Skin of body (tissue), 2 donors: ENCODE data around the gene CASP8. TPM values are rescaled to one million over a fixed set of nuclear protein-coding genes. Genes with fewer than 3 reads are reported as not detected.
"Not testable (repeated sequence)": the region's sequence is repeated elsewhere in the genome, so short reads cannot be mapped to it uniquely, and the experiment has no call there.

Experiments used
- DNase-seq: peaks from one replicate; lab custom pipeline; 2025; lab: John Stamatoyannopoulos, UW
- total RNA-seq: library from RNA; depleted of rRNA; stranded (reverse); fragments of >200 nt; gene quantifications from one replicate; pipeline ENCODE4 v1.2.3, GENCODE V29; 2014

CASP8 gene
- 17.0 TPM for total RNA-seq

GRCh38 chr2:201260302-201260800 lies at the start of gene CASP8:
Gene CASP8 (plus strand): TSS chr2:201260536. CDS start chr2:201266487, 5,951 bp downstream.
- no peak for DNase-seq

- no peak for DNase-seq
These were observed 44.4 kb upstream of the CASP8 start for GRCh38 chr2:201215963-201216362.

DNA sequence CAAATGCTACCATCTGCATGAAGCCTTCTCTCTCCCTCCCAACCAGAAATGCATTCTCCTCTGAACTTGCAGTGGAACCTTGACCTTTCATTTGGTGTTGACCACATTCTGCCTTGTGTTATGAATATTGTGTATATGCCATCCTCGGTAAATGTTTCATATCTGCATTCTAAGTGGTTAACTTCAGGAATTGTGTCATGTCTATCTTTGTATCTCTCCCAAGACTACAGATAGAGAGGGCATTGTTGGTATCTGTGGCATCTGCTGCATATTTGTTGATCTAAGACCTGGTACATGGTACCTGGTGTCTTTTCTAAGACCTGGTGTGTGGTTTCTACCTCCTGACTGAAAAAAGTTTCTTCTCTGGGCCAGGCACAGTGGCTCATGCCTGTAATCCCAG lies 43.4 kb upstream of the CASP8 start:
- no peak for DNase-seq

GRCh38 chr2:201218780-201219179 lies 41.6 kb upstream of the CASP8 start:
- DNase-seq: no peak

- DNase-seq: no peak
These were observed 40.8 kb upstream of the CASP8 start for GRCh38 chr2:201219328-201220096.

DNA sequence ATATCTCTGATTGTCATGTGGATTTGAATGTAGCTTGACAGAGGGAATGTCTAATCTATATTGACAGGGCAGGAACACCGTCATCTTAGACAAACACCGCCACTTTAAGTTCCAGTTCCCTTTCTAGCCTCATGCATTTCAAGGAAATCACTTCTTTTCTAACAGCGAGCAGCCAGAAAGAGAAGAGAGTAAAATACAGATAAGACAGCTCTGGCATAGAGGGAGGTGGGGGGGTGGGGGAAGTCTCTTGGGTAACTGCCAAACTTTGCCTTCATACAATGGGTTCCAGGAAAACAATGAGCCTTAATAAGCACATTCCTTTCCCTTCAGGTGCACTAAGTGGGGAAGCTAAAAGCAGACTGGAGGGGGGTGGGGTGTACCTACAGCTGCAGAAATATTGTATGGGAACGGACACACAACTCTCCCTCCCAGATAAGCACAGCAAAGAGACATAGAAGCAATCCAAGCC lies 40.2 kb upstream of the CASP8 start:
- DNase-seq: no peak

DNA sequence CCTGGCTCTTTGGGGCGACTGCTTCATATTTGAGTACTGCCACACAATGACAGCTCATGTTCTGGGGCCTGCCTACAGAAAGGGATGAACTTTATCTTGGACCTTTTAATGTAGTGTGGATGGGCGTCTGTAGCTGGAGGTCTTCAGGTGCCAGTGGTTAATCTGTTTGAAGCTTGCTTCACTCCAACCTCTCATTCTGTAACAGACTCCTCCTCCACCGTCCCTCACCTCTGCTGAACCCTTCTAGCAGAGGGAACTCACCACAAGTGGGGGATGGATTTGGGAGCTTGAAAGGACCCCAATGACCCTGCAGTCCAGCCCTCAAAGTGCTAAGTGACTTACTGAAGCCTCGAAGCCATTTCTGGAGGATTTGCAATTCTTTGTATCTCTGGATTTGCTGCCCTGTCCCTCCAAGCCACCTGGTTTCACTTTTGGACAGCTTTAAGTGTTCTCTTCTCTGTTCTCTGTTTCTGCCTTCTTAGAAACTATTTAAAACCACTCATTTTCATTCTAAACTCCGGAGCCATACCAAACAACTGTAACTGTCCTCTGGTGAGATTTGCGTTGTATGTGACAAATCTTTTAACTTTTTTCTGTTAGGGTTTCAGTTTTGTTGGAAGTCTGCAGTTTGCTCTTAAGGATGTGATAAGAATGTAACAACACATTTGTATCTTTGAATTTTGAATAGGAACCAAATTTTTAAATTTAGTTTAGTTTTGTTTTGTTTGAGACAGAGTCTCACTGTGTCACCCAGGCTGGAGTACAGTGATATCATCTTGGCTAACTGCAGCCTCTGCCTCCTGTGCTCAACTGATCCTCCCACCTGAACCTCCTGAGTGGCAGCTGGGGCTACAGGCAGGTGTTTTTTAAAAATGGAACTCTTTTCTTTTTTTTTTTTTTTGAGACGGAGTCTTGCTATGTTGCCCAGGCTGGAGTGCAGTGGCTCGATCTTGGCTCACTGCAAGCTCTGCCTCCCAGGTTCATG lies 37.0 kb upstream of the CASP8 start:
- DNase-seq: no peak

DNA sequence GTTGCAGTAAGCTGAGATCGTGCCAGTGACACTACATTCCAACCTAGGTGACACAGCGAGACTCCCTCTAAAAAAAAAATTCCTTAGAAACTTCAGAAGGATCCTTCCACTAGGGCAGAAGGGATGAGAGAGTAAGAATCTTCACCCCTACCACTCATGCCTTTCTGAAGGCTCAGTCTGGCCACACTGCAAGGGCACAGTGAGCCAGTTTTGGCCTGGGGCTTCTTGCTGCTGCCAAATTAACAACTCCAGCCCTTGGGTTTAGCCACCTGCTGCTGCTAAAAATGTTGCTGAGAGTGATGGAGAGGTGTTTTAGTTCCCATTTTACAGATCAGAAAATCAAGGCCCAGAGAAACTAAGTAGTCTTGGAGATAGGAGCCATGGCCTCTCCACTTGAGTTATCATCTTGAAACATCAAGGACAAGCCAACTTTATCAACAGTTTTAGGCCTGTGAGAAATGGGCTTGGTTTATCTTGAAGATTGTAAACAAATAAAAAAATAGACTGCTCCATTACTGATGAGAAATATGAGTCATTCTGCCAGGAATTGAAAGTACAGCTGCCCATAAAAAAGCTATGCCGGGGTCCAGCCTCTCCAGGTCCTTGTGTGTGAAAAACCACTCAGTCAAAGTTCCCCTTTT lies 31.9 kb upstream of the CASP8 start:
- no peak for DNase-seq

DNA sequence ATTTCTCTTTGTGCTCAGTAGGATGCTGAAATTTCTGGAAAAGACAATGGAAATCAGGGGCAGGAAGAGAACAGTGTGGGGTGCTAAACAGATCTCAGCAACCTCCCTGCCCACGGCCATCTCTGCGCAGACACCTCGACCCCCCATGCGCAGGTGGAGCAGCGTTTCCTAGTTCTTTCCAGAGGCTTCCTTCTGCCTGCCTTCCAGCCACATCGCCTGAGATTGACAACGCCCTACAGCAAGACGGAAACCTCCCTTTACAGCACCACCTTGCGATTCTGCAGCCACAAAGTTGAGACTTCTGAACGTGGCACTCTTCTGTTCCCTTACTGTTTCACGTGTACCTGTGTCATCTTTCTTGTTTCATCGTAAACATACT lies 31.4 kb upstream of the CASP8 start:
- DNase-seq: no peak

GRCh38 chr2:201231781-201232466 lies 28.4 kb upstream of the CASP8 start:
- peak; percentile 79 for DNase-seq

DNA sequence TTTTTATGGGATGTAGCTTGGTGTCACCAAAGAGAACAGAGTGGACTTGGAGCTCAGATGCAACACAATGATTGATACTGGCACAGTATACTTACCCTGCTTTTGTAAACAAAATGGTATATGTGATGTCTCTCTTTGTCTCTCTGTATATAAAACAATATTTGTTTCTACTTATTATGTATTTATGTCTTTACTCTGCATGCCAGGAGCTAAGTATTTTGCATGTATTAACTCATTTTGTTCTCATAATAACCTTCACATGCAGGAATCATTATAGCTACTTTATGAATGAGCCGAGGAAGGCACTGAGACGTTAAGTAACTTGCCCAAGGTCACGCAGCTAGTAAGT lies 27.9 kb upstream of the CASP8 start:
- DNase-seq: no peak

- DNase-seq: no peak
These were observed 27.0 kb upstream of the CASP8 start for GRCh38 chr2:201233192-201233811.

GRCh38 chr2:201233812-201234662 lies 26.3 kb upstream of the CASP8 start:
- no peak for DNase-seq

GRCh38 chr2:201234663-201235135 lies 25.6 kb upstream of the CASP8 start:
- DNase-seq: no peak

DNA sequence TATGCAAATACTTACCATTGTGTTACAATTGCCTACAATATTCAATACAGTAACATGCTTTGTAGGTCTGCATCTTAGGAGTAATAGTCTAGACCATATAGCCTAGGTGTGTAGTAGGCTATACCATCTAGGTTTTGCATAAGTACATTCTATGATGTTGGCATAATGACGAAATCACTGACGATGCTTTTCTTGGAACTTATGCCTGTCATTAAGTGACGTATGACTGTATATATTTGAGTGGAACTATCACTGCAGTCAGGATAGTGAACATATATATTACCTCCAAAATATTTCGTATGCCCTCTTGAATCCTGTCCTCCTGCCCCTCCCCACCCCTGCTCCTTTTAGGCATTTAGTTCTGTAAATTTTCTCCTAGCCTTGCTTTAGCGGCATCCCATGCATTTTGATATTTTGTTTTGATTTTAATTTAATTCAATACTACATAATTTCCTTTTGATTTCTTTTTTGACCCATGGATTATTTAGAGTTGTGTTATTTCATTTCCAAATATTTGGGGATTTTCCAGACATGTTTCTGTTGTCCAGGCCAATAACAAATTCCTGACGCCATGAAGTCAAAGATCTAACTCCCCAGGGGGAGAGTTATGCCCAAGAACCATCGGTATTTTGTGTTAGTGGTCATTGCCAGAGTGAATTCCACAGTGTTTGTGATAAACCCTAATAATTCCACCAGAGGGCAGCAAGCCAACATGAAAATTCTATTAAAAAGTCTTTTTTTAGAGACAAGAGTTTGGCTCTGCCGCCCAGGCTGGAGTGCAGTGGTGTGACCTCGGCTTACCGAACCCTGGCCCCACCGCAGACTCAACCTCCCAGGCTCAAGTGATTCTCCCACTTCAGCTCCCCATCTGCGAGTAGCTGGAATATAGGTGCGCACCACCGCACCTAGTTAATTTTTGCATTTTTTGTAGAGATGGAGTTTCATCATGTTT lies 24.2 kb upstream of the CASP8 start:
- peak; percentile 84 for DNase-seq

DNA sequence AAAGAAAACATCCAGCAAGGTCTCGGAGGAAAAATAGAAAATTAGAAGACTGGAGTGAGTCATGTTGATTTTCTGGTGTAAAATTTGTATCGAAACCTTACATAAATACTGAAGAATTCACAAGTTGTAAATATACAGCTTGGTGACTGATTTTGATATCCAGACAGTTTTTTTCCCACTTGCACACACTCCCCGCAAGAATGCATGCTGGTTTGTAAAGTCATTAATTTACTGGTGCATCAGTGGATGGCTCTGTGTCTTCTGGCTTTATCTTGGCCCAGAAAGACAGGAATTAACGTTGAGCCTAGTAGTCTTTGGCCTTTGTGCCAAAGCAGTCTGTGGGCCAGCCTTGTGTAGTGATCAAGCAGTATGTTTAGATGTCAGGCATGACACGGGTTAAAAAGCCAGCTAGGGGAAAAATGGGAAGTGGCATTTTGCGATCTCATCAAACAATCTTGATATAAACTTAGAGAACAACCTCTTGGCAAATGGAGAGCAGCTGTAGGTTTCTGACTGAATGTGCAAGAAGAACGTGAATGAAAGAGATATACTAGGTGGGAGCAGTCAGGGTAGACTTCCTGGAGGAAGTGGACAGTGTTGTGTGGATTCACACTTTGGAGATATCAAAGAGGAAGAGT lies 22.7 kb upstream of the CASP8 start:
- DNase-seq: no peak

- DNase-seq: not testable (repeated sequence)
These were observed 21.0 kb upstream of the CASP8 start for GRCh38 chr2:201239167-201239935.
